ENCODE data around the gene GPR61. TPM values are rescaled to one million over a fixed set of nuclear protein-coding genes. Genes with fewer than 3 reads are reported as not detected.

The GPR61 gene
- total and polyA plus RNA-seq, 9 of the 15 experiments (the other 6 are each of a cell fraction or from before 2014, with no cell fraction given): 0.04 to 1.1 (median 0.25) TPM; not detected in 4

DNA sequence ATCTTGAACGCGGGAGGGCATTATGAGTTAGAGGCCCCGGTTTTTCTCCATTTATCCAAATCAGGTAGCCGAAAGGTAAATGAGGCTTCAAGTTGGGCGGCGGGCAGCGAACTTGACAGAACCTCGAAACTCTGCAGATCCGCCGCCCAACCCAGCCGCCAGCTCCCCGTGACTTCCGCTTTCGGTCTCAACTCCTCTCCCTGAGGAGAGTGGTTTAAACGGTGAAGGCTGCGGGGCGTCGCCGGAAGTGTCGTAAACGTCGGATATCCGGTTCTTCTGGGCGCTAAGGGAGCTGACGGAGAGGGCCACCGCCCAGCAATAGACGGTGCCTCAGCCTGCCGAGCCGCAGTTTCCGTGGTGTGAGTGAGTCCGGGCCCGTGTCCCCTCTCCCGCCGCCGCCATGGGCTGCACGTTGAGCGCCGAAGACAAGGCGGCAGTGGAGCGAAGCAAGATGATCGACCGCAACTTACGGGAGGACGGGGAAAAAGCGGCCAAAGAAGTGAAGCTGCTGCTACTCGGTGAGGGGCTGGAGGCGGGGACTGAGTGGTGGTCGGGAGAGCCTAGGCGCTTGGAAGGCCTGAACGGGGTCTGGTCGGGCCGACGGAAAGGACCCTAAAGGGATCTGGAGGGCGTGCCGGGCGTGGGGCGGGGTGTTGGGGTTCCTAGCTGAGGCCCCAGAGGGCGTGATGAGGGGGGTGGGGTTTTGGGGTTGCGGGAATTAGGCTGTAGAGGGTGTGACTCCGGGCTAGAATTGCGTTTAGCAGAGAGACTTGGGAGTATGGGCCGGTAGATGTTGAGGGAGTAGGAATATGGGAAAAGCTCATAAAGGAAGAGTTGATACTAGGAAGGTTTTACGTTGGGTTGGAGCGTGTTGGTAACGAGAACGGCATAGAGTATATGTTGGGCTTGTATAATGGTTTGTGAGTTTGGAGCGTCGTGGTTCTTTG is 8.9 kb downstream of the GPR61 start, which contains the start of gene GNAI3 (continued):
- TF ChIP-seq, protein P1, sequence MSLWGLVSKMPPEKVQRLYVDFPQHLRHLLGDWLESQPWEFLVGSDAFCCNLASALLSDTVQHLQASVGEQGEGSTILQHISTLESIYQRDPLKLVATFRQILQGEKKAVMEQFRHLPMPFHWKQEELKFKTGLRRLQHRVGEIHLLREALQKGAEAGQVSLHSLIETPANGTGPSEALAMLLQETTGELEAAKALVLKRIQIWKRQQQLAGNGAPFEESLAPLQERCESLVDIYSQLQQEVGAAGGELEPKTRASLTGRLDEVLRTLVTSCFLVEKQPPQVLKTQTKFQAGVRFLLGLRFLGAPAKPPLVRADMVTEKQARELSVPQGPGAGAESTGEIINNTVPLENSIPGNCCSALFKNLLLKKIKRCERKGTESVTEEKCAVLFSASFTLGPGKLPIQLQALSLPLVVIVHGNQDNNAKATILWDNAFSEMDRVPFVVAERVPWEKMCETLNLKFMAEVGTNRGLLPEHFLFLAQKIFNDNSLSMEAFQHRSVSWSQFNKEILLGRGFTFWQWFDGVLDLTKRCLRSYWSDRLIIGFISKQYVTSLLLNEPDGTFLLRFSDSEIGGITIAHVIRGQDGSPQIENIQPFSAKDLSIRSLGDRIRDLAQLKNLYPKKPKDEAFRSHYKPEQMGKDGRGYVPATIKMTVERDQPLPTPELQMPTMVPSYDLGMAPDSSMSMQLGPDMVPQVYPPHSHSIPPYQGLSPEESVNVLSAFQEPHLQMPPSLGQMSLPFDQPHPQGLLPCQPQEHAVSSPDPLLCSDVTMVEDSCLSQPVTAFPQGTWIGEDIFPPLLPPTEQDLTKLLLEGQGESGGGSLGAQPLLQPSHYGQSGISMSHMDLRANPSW (CRISPR knock-in tag; IDR thresholded peaks at IDR 0.05): peak; percentile 96; the same call in 1 of the 2 replicates
- TF ChIP-seq, protein P2, sequence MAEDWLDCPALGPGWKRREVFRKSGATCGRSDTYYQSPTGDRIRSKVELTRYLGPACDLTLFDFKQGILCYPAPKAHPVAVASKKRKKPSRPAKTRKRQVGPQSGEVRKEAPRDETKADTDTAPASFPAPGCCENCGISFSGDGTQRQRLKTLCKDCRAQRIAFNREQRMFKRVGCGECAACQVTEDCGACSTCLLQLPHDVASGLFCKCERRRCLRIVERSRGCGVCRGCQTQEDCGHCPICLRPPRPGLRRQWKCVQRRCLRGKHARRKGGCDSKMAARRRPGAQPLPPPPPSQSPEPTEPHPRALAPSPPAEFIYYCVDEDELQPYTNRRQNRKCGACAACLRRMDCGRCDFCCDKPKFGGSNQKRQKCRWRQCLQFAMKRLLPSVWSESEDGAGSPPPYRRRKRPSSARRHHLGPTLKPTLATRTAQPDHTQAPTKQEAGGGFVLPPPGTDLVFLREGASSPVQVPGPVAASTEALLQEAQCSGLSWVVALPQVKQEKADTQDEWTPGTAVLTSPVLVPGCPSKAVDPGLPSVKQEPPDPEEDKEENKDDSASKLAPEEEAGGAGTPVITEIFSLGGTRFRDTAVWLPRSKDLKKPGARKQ (CRISPR knock-in tag; IDR thresholded peaks at IDR 0.05): no peak
- TF ChIP-seq ZFP1 (CRISPR knock-in tag; IDR thresholded peaks at IDR 0.05) (no peak), U2AF2 (optimal IDR thresholded peaks at IDR 0.05; ENCODE audit: low read depth, low read length) (no peak), ZNF717 (CRISPR knock-in tag; IDR thresholded peaks at IDR 0.05) (no peak), POLR2G (IDR thresholded peaks at IDR 0.05; ENCODE audit: low read depth, low read length) (peak; percentile 99), NFXL1 (CRISPR knock-in tag; IDR thresholded peaks at IDR 0.05) (no peak), POU5F1 (IDR thresholded peaks at IDR 0.05; ENCODE audit: borderline replicate concordance, low read depth, low read length, partially characterized antibody) (no peak), GABPA (tag; conservative IDR thresholded peaks at IDR 0.05; ENCODE audit: low read depth) (peak; percentile 98), BRCA1 (IDR thresholded peaks at IDR 0.05) (no peak), BRCA1 (CRISPR knock-in tag; IDR thresholded peaks at IDR 0.05) (no peak), ZNF511 (CRISPR knock-in tag; IDR thresholded peaks at IDR 0.05) (peak; percentile 83; the same call in 1 of the 2 replicates), CHD1 (IDR thresholded peaks at IDR 0.05; ENCODE audit: low read length) (peak; percentile 45), ZNF699 (CRISPR knock-in tag; IDR thresholded peaks at IDR 0.05; ENCODE audit: insufficient replicate concordance) (no peak), NELFE (IDR thresholded peaks at IDR 0.05; ENCODE audit: insufficient read depth, insufficient read length) (peak; percentile 67), PCBP1 (IDR thresholded peaks at IDR 0.05; ENCODE audit: low read depth, low read length, poor library complexity, severe bottlenecking) (no peak), ZNF79 (CRISPR knock-in tag; IDR thresholded peaks at IDR 0.05; ENCODE audit: low read depth) (no peak)
- TF ChIP-seq, protein P3, sequence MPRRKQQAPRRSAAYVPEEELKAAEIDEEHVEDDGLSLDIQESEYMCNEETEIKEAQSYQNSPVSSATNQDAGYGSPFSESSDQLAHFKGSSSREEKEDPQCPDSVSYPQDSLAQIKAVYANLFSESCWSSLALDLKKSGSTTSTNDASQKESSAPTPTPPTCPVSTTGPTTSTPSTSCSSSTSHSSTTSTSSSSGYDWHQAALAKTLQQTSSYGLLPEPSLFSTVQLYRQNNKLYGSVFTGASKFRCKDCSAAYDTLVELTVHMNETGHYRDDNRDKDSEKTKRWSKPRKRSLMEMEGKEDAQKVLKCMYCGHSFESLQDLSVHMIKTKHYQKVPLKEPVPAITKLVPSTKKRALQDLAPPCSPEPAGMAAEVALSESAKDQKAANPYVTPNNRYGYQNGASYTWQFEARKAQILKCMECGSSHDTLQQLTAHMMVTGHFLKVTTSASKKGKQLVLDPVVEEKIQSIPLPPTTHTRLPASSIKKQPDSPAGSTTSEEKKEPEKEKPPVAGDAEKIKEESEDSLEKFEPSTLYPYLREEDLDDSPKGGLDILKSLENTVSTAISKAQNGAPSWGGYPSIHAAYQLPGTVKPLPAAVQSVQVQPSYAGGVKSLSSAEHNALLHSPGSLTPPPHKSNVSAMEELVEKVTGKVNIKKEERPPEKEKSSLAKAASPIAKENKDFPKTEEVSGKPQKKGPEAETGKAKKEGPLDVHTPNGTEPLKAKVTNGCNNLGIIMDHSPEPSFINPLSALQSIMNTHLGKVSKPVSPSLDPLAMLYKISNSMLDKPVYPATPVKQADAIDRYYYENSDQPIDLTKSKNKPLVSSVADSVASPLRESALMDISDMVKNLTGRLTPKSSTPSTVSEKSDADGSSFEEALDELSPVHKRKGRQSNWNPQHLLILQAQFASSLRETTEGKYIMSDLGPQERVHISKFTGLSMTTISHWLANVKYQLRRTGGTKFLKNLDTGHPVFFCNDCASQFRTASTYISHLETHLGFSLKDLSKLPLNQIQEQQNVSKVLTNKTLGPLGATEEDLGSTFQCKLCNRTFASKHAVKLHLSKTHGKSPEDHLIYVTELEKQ (CRISPR knock-in tag; IDR thresholded peaks at IDR 0.05): no peak

All from K562 (cell line).